ENCODE data around the gene RSAD2.

The RSAD2 gene

GRCh38 chr2:6928452-6928851 lies 50.9 kb downstream of the RSAD2 start:
- Histone ChIP-seq H3K4me1 (ENCODE audit: control insufficient read depth, insufficient read depth, low read length) (no peaks in the 10 kb centered on the region), H3K4me3 (ENCODE audit: low read depth, low read length) (no peak overlapping the region), H3K9me3 (ENCODE audit: control insufficient read depth, insufficient read depth, low read depth, low read length) (no peaks in the 10 kb centered on the region), H3K27ac (ENCODE audit: extremely low read depth, low read depth, low read length) (no peak overlapping the region), H3K36me3 (ENCODE audit: control insufficient read depth in 2 of 2, insufficient read depth in 1 of 2, low read length in 2 of 2) (no peaks in the 10 kb centered on the region)
- CTCF ChIA-PET = no interaction called here
- POLR2A ChIA-PET = no interaction called here
- TF ChIP-seq ZNF621 (tag by site-specific recombination; IDR thresholded peaks at IDR 0.05) (no peak), SCRT1 (tag by site-specific recombination; IDR thresholded peaks at IDR 0.05; ENCODE audit: borderline replicate concordance) (no peak), ZNF391 (tag by site-specific recombination; IDR thresholded peaks at IDR 0.05; ENCODE audit: borderline replicate concordance, low read depth) (no peak), ZIC2 (tag by site-specific recombination; IDR thresholded peaks at IDR 0.05) (no peak), ZNF560 (tag by site-specific recombination; IDR thresholded peaks at IDR 0.05; ENCODE audit: borderline replicate concordance) (no peak), RBAK (tag by site-specific recombination; IDR thresholded peaks at IDR 0.05) (no peak), ZNF449 (tag by site-specific recombination; IDR thresholded peaks at IDR 0.05) (no peak), PATZ1 (tag by site-specific recombination; IDR thresholded peaks at IDR 0.05) (no peak), ZNF768 (tag by site-specific recombination; IDR thresholded peaks at IDR 0.05) (no peak), ZNF239 (tag by site-specific recombination; IDR thresholded peaks at IDR 0.05) (no peak), ZNF132 (tag by site-specific recombination; IDR thresholded peaks at IDR 0.05; ENCODE audit: borderline replicate concordance) (no peak), PRDM10 (tag by site-specific recombination; IDR thresholded peaks at IDR 0.05) (no peak)

- ChIA-PET CTCF (interaction anchor here (0.8 to 1.1 kb wide), 4 partner anchors 8 to 115 kb away, joined by 3 read pairs; no protein-coding TSS in a partner anchor), POLR2A (no interaction called here)
- Histone ChIP-seq H3K4me1 (ENCODE audit: control insufficient read depth, insufficient read depth, low read length) (no peaks in the 10 kb centered on the region), H3K27ac (ENCODE audit: extremely low read depth, low read depth, low read length) (no peak overlapping the region), H3K4me3 (ENCODE audit: low read depth, low read length) (no peak overlapping the region), H3K9me3 (ENCODE audit: control insufficient read depth, insufficient read depth, low read depth, low read length) (no peaks in the 10 kb centered on the region), H3K36me3 (ENCODE audit: control insufficient read depth in 2 of 2, insufficient read depth in 1 of 2, low read length in 2 of 2) (no peaks in the 10 kb centered on the region)
- TF ChIP-seq ZNF24 (tag by site-specific recombination; IDR thresholded peaks at IDR 0.05) = no peak
- no peak for TF ChIP-seq ZNF146 (tag by site-specific recombination; IDR thresholded peaks at IDR 0.05)
- TF ChIP-seq ZNF707 (tag by site-specific recombination; IDR thresholded peaks at IDR 0.05) = no peak
- TF ChIP-seq TSHZ1 (tag by site-specific recombination; IDR thresholded peaks at IDR 0.05; ENCODE audit: borderline replicate concordance) = no peak
- no peak for TF ChIP-seq ZNF791 (tag by site-specific recombination; IDR thresholded peaks at IDR 0.05)
- no peak for TF ChIP-seq ZNF692 (tag by site-specific recombination; IDR thresholded peaks at IDR 0.05)
- TF ChIP-seq ZNF624 (tag by site-specific recombination; IDR thresholded peaks at IDR 0.05) = no peak
- no peak for TF ChIP-seq ZNF473 (tag by site-specific recombination; IDR thresholded peaks at IDR 0.05)
- TF ChIP-seq ZNF561 (tag by site-specific recombination; IDR thresholded peaks at IDR 0.05; ENCODE audit: borderline replicate concordance) = no peak
Observed at GRCh38 chr2:6929196-6929819, 51.7 kb downstream of the RSAD2 start.
